GM21367 (cell line): ENCODE measurements around the gene LRRC74B.
"Not testable (repeated sequence)": the region's sequence is repeated elsewhere in the genome, so short reads cannot be mapped to it uniquely, and the experiment has no call there.

Source experiments
- ATAC-seq: cut with Tn5 transposase; IDR thresholded peaks from one replicate; pipeline ENCODE4 v1.9.1; 2021; ENCODE audit not compliant: unreplicated experiment

LRRC74B gene

DNA sequence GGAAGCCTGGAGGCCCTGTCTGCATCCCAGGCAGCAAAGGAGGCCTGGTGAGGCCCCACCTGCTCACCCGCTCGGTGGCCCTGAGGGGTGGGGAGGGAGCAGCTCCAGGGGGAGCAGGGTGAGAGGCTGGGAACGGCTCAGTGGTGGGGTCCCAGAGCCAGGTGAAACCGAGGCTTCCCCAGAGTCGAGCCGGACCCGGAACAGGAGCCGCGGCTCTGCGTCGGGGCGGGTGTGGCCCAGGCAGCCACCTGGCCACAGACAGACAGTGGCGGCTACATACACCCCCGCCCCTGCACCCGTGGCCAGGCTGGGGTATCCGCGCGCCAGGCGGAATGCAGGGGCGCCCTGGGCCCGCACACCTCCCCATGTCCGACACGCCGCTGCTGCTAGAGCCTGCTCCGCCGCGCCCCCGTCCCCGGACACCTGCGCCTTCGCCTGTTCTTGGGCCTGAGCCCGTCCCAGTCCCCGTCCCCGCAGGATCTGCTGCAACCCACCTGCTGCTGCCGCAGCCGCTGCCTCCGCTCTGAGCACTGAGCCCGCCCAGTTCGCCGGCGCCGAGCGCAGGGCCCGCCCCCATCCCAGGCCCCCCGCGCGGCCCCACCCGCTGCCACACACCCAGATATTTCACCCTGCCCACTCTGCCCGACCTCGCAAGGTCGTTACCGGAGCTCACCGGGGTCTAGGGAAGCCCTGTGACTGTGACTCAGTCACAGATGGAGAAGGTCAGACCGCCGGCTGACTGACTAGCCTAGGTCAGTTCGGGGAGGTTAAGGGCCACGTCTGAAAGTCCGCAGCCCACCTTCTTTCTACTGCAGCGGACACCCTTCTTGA is 13.5 kb upstream of the LRRC74B start, which contains the start of gene SLC7A4:
Gene SLC7A4 (minus strand): TSS at position 525 of the 831 bp plus-strand sequence. CDS start 749 bp downstream, outside the sequence.
- no peak for ATAC-seq

DNA sequence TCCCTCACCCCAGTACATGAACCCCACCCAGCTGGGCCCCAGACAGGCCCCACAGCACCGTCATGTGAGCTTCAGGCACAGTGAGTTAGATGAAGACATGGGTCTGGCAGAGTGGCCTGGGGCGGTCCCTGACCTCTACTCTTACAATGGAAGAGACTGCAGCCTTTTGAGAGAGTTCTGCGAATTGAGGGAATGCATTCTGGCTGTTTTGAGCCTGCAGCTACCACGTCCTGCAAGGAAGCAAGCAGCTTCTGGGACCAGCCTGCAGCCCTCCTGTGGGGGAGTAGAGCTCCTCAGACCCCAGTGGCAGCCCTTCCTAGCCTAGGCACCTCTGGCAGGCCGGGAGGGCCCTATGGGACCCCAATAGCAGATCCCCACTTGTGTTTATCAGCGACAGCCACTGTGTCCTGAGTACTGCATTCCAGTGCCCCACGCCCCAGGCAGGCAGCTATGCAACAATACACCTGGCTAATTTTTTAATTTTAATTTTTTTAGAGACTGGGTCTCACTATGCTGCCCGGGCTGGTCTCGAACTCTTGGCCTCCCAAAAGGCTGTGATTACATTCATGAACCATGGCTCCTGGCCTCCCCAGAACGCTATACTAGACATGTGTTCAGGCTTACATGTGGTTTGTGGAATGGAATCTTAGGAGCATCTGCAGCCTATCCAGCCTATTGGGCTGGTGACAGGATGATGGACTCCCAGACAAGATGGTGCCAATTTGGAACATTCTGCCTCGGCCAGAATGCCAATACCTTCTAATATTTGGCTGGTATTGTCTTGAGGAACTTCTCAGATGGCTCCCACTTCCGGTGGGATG is 12.7 kb upstream of the LRRC74B start:
- ATAC-seq, result no peak

- ATAC-seq, result no peak
Measured at GRCh38 chr22:21033895-21034294, 11.9 kb upstream of the LRRC74B start.

GRCh38 chr22:21034989-21035388 is 10.8 kb upstream of the LRRC74B start:
- no peak for ATAC-seq

DNA sequence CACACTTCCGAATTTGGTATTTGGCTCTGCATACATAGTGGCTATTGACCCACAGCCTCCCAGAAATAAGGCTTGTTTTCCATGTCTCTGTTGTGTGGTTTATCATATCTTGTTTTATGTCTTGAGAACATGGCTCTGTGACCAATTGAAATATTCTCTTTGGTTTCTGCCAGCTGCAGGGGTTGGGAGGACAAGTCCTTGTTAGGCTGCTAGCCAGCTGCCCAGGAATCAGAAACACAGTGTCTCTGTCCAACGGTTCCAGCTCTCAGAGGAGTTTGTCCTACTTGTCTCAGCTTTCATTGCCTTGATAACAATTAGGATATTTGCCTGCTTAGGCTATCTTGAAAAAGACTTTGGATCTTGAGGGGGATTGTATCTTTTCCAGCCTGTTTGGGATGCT is 7.3 kb upstream of the LRRC74B start:
- no peak for ATAC-seq

DNA sequence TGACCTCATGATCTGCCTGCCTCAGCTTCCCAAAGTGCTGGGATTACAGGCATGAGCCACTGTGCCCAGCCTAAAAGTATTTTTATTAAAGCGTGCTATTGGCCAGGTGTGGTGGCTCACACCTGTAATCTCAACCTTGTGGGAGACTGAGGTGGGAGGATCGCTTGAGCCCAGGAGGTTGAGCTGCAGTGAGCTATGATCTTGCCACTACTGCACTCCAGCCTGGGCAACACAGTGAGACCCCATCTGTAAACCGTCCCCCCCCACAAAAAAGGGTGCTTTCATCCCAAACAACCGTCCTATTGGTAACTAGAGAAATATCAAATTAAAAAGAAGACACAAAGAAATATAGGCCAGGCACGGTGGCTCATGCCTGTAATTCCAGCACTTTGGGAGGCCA is 6.6 kb upstream of the LRRC74B start:
- ATAC-seq, result not testable (repeated sequence)

- ATAC-seq, result no peak
Measured at GRCh38 chr22:21041937-21042336, 3.8 kb upstream of the LRRC74B start.

- no peak for ATAC-seq
Measured at GRCh38 chr22:21042978-21043859, 2.5 kb upstream of the LRRC74B start.

DNA sequence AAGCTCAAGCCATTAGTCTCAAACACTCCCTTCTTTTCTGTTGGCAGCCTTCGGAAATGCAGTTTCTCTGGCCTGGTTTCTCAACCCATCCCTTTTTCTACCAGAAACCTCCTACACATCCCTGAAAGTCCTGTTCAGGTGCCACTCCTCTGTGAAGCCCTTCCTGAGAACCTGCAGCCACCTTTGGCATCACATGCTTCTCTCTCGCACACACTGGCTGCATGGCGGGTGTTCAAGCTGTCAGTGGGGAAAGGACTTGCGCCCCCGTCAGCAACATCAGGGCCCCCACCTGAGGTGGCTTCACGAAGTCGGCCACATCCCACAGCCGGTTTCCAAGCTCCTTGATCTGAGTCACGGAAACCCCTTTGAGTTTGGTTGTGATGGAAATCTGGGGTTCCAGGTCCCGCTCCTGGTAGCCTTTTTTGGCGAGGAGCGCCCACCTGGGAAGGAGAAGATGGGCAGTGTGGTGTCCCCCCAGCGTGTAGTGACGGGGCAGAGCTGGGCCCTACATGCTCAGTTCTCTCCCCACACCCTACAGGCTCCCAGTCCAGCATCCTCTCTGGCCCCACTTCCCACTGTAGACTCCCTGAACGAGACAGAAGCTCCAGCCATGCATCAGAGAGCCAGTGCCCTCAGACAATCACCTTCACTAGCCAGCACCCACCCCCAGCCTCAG is 1.7 kb upstream of the LRRC74B start:
- ATAC-seq, result no peak

GRCh38 chr22:21044931-21045584 is 688 bp upstream of the LRRC74B start:
- ATAC-seq, result no peak

- no peak for ATAC-seq
Measured at GRCh38 chr22:21047035-21047661, 1.4 kb downstream of the LRRC74B start.

DNA sequence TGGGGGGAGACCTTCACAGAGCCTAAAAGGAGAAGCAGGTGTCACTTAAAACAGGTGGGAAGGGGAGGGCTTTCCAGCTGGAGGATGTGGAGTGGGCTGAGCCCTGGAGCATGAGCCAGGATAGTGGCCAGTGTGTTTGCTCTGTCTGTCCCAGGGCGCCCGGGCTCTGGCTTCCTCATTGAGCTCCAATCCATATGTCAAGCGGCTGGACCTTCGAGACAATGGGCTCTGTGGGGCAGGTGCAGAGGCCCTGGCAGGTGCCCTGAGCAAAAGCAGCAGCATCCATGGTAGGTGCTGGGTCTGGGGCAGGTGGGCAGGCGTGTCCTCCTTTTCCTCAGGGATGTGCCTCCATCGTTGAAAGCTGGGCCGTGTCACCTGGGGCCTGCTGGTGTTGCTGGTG is 2.0 kb downstream of the LRRC74B start:
- ATAC-seq, result no peak

DNA sequence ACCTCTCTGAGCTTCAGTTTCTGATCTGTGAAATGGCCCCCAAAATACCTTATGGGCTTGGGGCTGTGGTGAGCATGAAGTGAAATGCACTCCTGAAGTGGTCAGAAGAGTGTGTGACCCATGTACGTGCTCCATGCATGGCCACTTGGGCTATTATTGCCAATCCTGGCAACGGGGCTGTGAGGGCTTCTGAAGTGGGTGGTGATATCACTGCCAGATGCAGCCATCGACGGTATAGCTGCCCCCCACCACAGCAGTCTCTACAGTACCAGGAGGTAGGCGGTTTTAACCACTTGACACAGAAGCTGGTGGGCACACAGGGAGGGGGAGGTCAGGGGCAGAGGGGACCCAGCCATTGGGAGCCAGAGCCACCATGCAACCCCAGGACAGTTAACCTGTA is 2.7 kb downstream of the LRRC74B start:
- not testable (repeated sequence) for ATAC-seq

GRCh38 chr22:21048965-21049364 is 3.2 kb downstream of the LRRC74B start:
- not testable (repeated sequence) for ATAC-seq

DNA sequence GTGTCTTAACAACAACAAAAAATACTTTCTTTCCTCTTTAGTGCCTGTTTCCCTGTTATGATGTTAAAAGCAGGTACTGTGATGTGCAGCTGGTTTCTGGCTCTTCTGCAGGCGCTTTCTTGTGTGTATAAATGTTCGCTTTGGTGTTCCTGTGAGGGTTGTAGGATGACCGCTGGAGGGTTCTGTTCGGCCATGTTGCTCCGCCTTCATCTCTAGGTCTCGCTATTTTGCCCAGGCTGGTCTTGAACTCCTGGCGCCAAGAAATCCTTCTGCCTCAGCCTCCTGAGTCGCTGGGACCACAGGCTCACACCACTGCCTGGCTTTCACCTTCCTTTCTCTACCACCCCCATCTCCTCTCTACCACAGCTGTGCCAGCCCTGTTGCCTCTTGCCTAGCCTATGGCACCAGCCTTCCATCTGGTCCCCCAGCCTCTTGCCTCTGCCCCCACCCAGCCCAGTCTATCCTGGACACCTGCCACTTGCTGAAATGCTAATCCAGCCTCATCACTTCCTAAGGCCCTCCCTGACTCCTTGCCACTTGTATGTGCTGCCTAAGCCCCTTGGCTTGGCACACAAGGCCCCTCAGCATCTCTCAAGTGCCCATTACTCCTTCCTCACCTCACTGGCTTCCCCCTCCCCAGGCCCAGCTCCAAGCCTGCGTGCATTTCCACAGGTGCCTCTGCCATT is 5.5 kb downstream of the LRRC74B start:
- ATAC-seq, result no peak

DNA sequence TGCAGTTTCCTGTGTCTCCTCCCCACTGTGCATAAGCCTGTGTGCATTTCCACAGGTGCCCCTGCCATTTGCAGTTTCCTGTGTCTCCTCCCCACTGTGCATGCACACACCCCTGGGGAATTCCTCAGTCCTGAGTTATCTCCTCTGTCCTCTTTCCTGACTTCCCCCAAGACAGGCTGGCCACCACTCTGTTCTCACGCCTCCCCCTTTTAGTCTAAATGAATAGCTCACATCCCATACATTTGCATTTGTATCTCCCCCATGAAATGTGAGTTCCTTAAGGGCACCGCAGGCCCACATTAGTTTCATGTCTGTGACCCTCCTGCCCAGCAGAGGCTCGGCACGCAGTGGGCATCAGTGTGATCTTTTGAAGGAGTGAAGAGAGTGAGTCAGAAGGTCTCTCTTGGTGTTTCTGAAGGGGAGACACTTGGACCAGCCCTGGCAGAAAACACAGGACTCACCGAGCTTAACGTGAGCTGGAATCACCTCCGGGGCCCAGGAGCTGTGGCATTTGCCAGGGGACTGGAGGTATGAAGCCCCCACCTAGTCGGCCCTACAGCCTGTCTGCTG is 6.2 kb downstream of the LRRC74B start:
- ATAC-seq, result no peak

- ATAC-seq, result no peak
Measured at GRCh38 chr22:21052715-21053459, 7.1 kb downstream of the LRRC74B start.
